ENCODE measurements around the gene GSG1L2. TPM values are rescaled to one million over a fixed set of nuclear protein-coding genes. Genes with fewer than 3 reads are reported as not detected.

Gene GSG1L2
- total RNA-seq, 1 donor from 2014 or later, result not detected

DNA sequence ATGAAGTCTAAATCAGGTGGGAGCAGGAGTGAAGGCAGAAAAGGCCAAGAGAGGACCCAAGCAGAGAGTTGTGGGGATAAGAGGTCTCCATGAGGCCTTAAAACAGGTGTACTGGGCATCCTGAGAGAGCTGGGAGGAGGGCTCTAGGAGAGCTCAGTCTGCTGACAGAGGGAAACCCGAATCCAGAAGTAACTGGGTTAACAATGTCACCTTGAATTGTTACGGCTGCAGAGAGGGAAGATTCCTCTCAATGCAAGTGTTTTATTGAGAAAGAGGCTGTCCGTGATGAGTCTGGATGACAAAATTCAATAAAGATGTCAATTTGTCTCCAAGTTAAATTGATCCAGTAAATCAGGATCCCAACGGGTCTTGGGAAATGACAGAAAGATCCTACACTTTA is 38.8 kb downstream of the GSG1L2 start:
- peaks cover 4% of the 10 kb centered on the region for H3K27me3 Mint-ChIP-seq (ENCODE audit: insufficient read depth, low read depth)
- H2AFZ ChIP-seq (replicated peaks), result no peak overlapping the region
- H3K36me3 Mint-ChIP-seq, result no peaks in the 10 kb centered on the region
- no peak overlapping the region for H3K9ac ChIP-seq
- H3F3A ChIP-seq (ENCODE audit: low read depth), result no peaks in the 10 kb centered on the region
- no peak for DNase-seq (ENCODE audit: low spot score)
- H3K4me3 ChIP-seq, result no peak overlapping the region
- H3K36me3 ChIP-seq, result no peaks in the 10 kb centered on the region
- no peaks in the 10 kb centered on the region for H3K4me1 ChIP-seq
- H3K79me2 ChIP-seq (ENCODE audit: low read depth), result no peaks in the 10 kb centered on the region
- no peak overlapping the region for H3K4me2 ChIP-seq
- H3K9me3 ChIP-seq (ENCODE audit: low read depth), result no peaks in the 10 kb centered on the region
- no peaks in the 10 kb centered on the region for H3K4me1 Mint-ChIP-seq
- no peak overlapping the region for H3K27ac ChIP-seq
- H3K4me3 Mint-ChIP-seq, result no peak overlapping the region
- no peaks in the 10 kb centered on the region for H3K27me3 ChIP-seq
- H4K20me1 ChIP-seq (ENCODE audit: low read depth), result no peaks in the 10 kb centered on the region
- TF ChIP-seq EZH2phosphoT487 (IDR thresholded peaks at IDR 0.05) (no peak), EZH2 (IDR thresholded peaks at IDR 0.05) (no peak)
- H3K9me3 Mint-ChIP-seq, result no peaks in the 10 kb centered on the region
- no peak overlapping the region for H3K27ac Mint-ChIP-seq

- Mint-ChIP-seq H3K4me3 (no peak overlapping the region), H3K4me1 (no peaks in the 10 kb centered on the region), H3K36me3 (no peaks in the 10 kb centered on the region), H3K27ac (no peak overlapping the region), H3K27me3 (ENCODE audit: insufficient read depth, low read depth) (no peaks in the 10 kb centered on the region), H3K9me3 (peaks cover 5% of the 10 kb centered on the region)
- Histone ChIP-seq H3F3A (ENCODE audit: low read depth) (no peaks in the 10 kb centered on the region), H2AFZ (replicated peaks) (no peak overlapping the region), H3K9ac (no peak overlapping the region), H3K9me3 (ENCODE audit: low read depth) (no peaks in the 10 kb centered on the region), H3K4me1 (no peaks in the 10 kb centered on the region), H3K36me3 (no peaks in the 10 kb centered on the region), H3K79me2 (ENCODE audit: low read depth) (no peaks in the 10 kb centered on the region), H3K27me3 (no peaks in the 10 kb centered on the region), H3K27ac (no peak overlapping the region), H4K20me1 (ENCODE audit: low read depth) (no peaks in the 10 kb centered on the region), H3K4me3 (no peak overlapping the region), H3K4me2 (no peak overlapping the region)
- TF ChIP-seq EZH2 (IDR thresholded peaks at IDR 0.05), result no peak
- no peak for TF ChIP-seq CTCF (IDR thresholded peaks at IDR 0.05)
- TF ChIP-seq EZH2phosphoT487 (IDR thresholded peaks at IDR 0.05), result no peak
- no peak for DNase-seq (ENCODE audit: low spot score)
These were observed 41.3 kb downstream of the GSG1L2 start for GRCh38 chr17:9780552-9780951.

DNA sequence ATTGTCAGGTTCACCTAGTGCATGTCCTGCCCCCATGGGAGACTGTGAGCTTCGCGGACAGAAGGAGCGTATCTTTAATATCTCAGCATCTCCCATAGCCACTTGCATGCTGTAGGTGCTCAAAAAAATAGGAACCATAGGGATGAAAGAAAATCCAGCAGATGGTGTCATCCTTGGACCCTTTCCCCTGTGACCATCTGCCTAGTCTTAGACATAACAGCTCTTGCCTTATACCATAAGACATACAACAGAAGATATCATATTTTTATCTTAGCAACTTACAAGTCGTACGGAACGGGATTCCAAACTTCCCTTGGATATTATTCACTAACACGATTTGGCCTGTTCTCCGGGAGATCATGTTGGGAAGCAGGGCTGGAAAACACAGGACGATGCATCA is 45.0 kb downstream of the GSG1L2 start:
- H3K27ac Mint-ChIP-seq, result no peak overlapping the region
- no peaks in the 10 kb centered on the region for H3K4me1 ChIP-seq
- H3K27ac ChIP-seq, result no peak overlapping the region

More for the DNA sequence above, 45.0 kb downstream of the GSG1L2 start:
- no peak for DNase-seq (ENCODE audit: low spot score)
- no peaks in the 10 kb centered on the region for H3F3A ChIP-seq (ENCODE audit: low read depth)
- H3K36me3 ChIP-seq, result no peaks in the 10 kb centered on the region
- H2AFZ ChIP-seq (replicated peaks), result no peak overlapping the region
- H4K20me1 ChIP-seq (ENCODE audit: low read depth), result no peaks in the 10 kb centered on the region
- no peaks in the 10 kb centered on the region for H3K9me3 ChIP-seq (ENCODE audit: low read depth)
- H3K4me1 Mint-ChIP-seq, result no peaks in the 10 kb centered on the region
- H3K9me3 Mint-ChIP-seq, result peaks cover 9% of the 10 kb centered on the region
- no peaks in the 10 kb centered on the region for H3K36me3 Mint-ChIP-seq
- H3K27me3 Mint-ChIP-seq (ENCODE audit: insufficient read depth, low read depth), result no peaks in the 10 kb centered on the region
- H3K79me2 ChIP-seq (ENCODE audit: low read depth), result no peaks in the 10 kb centered on the region
- H3K9ac ChIP-seq, result no peak overlapping the region
- no peaks in the 10 kb centered on the region for H3K27me3 ChIP-seq
- no peak overlapping the region for H3K4me3 Mint-ChIP-seq
- TF ChIP-seq EZH2 (IDR thresholded peaks at IDR 0.05) (no peak), CTCF (IDR thresholded peaks at IDR 0.05) (no peak), EZH2phosphoT487 (IDR thresholded peaks at IDR 0.05) (no peak)
- H3K4me3 ChIP-seq, result no peak overlapping the region
- no peak overlapping the region for H3K4me2 ChIP-seq

Data from neural progenitor cell (in vitro differentiated cells).